ENCODE data around the gene EPB41L4A.

EPB41L4A gene

GRCh38 chr5:112270299-112271293 is 148.5 kb downstream of the EPB41L4A start:
- TF ChIP-seq CTCF (IDR thresholded peaks at IDR 0.05; ENCODE audit: extremely low read depth, missing control alignments) = no peak
- DNase-seq (ENCODE audit: low spot score) = no peak

GRCh38 chr5:112267231-112267630 is 151.8 kb downstream of the EPB41L4A start:
- no peak for TF ChIP-seq CTCF (IDR thresholded peaks at IDR 0.05; ENCODE audit: extremely low read depth, missing control alignments)
- no peak for DNase-seq (ENCODE audit: low spot score)

GRCh38 chr5:112264666-112265065 is 154.4 kb downstream of the EPB41L4A start:
- no peak for DNase-seq (ENCODE audit: low spot score)
- no peak for TF ChIP-seq CTCF (IDR thresholded peaks at IDR 0.05; ENCODE audit: extremely low read depth, missing control alignments)

- no peak for DNase-seq (ENCODE audit: low spot score)
- no peak for TF ChIP-seq CTCF (IDR thresholded peaks at IDR 0.05; ENCODE audit: extremely low read depth, missing control alignments)
Observed at GRCh38 chr5:112264151-112264550, 154.9 kb downstream of the EPB41L4A start.

- no peak for TF ChIP-seq CTCF (IDR thresholded peaks at IDR 0.05; ENCODE audit: extremely low read depth, missing control alignments)
- DNase-seq (ENCODE audit: low spot score) = no peak
Observed at GRCh38 chr5:112263469-112263868, 155.6 kb downstream of the EPB41L4A start.

GRCh38 chr5:112258571-112258970 is 160.5 kb downstream of the EPB41L4A start:
- DNase-seq (ENCODE audit: low spot score) = no peak
- no peak for TF ChIP-seq CTCF (IDR thresholded peaks at IDR 0.05; ENCODE audit: extremely low read depth, missing control alignments)

- TF ChIP-seq CTCF (IDR thresholded peaks at IDR 0.05; ENCODE audit: extremely low read depth, missing control alignments) = no peak
- DNase-seq (ENCODE audit: low spot score) = no peak
Observed at GRCh38 chr5:112257976-112258375, 161.1 kb downstream of the EPB41L4A start.

Measured in GM20000 (cell line).